Ammon's horn (tissue), 1 donor: ENCODE measurements around the gene ONECUT1.
"Not testable (repeated sequence)": the region's sequence is repeated elsewhere in the genome, so short reads cannot be mapped to it uniquely, and the experiment has no call there.

Experiments used
- DNase-seq: peaks from one replicate; pipeline ENCODE4 v3.0.0-alpha.2; 2016; ENCODE audit warnings: low spot score

ONECUT1 gene

GRCh38 chr15:52790169-52790708, at the start of gene ONECUT1:
TSS of gene ONECUT1 (minus strand) at chr15:52790336. CDS start at chr15:52789884, 452 bp downstream.
- DNase-seq, result peak; percentile 45

GRCh38 chr15:52834379-52834778, 44.2 kb upstream of the ONECUT1 start:
- DNase-seq, result no peak

- not testable (repeated sequence) for DNase-seq
Observed at GRCh38 chr15:52824169-52824942, 34.2 kb upstream of the ONECUT1 start.

- no peak for DNase-seq
Observed at GRCh38 chr15:52822475-52822874, 32.3 kb upstream of the ONECUT1 start.

- no peak for DNase-seq
Observed at GRCh38 chr15:52819253-52819652, 29.1 kb upstream of the ONECUT1 start.

GRCh38 chr15:52815899-52816298, 25.8 kb upstream of the ONECUT1 start:
- DNase-seq, result not testable (repeated sequence)

- no peak for DNase-seq
Observed at GRCh38 chr15:52808996-52809395, 18.9 kb upstream of the ONECUT1 start.

GRCh38 chr15:52808441-52808840, 18.3 kb upstream of the ONECUT1 start:
- no peak for DNase-seq

GRCh38 chr15:52806284-52806655, 16.1 kb upstream of the ONECUT1 start:
- DNase-seq, result no peak

- DNase-seq, result no peak
Observed at GRCh38 chr15:52805351-52806283, 15.5 kb upstream of the ONECUT1 start.

GRCh38 chr15:52804526-52805081, 14.5 kb upstream of the ONECUT1 start:
- no peak for DNase-seq

GRCh38 chr15:52803467-52804306, 13.6 kb upstream of the ONECUT1 start:
- DNase-seq, result no peak

GRCh38 chr15:52803108-52803466, 13.0 kb upstream of the ONECUT1 start:
- no peak for DNase-seq

GRCh38 chr15:52802110-52802509, 12.0 kb upstream of the ONECUT1 start:
- DNase-seq, result no peak

- DNase-seq, result no peak
Observed at GRCh38 chr15:52801748-52802085, 11.6 kb upstream of the ONECUT1 start.

- no peak for DNase-seq
Observed at GRCh38 chr15:52800828-52801747, 11.0 kb upstream of the ONECUT1 start.

- DNase-seq, result no peak
Observed at GRCh38 chr15:52799145-52799811, 9.1 kb upstream of the ONECUT1 start.

GRCh38 chr15:52798529-52799101, 8.5 kb upstream of the ONECUT1 start:
- DNase-seq, result no peak

- DNase-seq, result no peak
Observed at GRCh38 chr15:52797625-52798501, 7.7 kb upstream of the ONECUT1 start.
